ENCODE measurements around the gene LHX1.

The LHX1 gene

GRCh38 chr17:36972186-36972700 is 35.0 kb downstream of the LHX1 start:
- no peak for DNase-seq (ENCODE audit: low spot score)

- DNase-seq (ENCODE audit: low spot score) = no peak
These were observed 35.6 kb downstream of the LHX1 start for GRCh38 chr17:36972905-36973304.

GRCh38 chr17:36975922-36976515 is 38.7 kb downstream of the LHX1 start:
- no peak for DNase-seq (ENCODE audit: low spot score)

GRCh38 chr17:36977066-36977465 is 39.8 kb downstream of the LHX1 start:
- DNase-seq (ENCODE audit: low spot score) = no peak

GRCh38 chr17:36977568-36977967 is 40.3 kb downstream of the LHX1 start:
- DNase-seq (ENCODE audit: low spot score) = no peak

- DNase-seq (ENCODE audit: low spot score) = no peak
These were observed 41.7 kb downstream of the LHX1 start for GRCh38 chr17:36978810-36979564.

- no peak for DNase-seq (ENCODE audit: low spot score)
These were observed 42.3 kb downstream of the LHX1 start for GRCh38 chr17:36979565-36979941.

- DNase-seq (ENCODE audit: low spot score) = no peak
These were observed 43.0 kb downstream of the LHX1 start for GRCh38 chr17:36980280-36980761.

GRCh38 chr17:36983618-36984017 is 46.3 kb downstream of the LHX1 start:
- no peak for DNase-seq (ENCODE audit: low spot score)

- DNase-seq (ENCODE audit: low spot score) = no peak
These were observed 51.9 kb downstream of the LHX1 start for GRCh38 chr17:36989173-36989572.

GRCh38 chr17:36992701-36993100 is 55.4 kb downstream of the LHX1 start:
- no peak for DNase-seq (ENCODE audit: low spot score)

- no peak for DNase-seq (ENCODE audit: low spot score)
These were observed 56.0 kb downstream of the LHX1 start for GRCh38 chr17:36993227-36993626.
